ENCODE data around the gene NFATC1. TPM values are rescaled to one million over a fixed set of nuclear protein-coding genes. Genes with fewer than 3 reads are reported as not detected.

The NFATC1 gene
- total RNA-seq, 1 donor from 2014 or later, result 6.1 TPM

DNA sequence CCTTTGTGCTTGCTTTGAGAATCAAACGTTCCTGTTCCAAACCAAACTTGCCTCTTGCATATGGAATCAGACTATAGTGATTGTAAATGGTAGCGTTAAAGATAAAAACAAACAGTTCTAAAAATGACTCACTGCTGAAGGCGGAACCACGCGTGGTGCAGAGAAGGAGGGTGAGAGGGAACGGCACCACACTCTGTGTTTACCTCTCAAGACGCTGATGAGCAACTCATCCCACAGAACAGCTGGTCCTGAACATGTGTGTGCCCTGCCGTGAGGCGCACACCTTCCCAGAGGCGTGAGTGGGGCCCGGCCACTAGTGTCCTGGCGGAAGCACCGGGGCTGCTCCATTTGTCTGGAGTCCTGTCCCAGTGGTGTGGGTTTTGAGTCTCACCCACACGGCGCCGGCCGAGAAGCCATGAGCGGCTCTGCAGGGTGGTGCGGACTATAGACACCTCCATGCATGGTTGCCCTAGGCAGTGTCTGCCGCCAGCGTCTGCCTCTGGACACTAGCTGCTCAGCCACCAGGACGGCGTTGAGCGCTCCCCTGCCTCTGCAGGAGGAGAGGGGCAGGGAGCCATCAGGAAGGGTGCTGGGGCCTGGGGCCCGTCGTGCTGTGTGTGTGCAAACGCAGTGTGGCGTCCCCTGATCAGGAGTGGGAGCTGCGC lies 52.1 kb downstream of the NFATC1 start:
- no peak overlapping the region for H3K4me3 Mint-ChIP-seq
- TF ChIP-seq, protein P1, sequence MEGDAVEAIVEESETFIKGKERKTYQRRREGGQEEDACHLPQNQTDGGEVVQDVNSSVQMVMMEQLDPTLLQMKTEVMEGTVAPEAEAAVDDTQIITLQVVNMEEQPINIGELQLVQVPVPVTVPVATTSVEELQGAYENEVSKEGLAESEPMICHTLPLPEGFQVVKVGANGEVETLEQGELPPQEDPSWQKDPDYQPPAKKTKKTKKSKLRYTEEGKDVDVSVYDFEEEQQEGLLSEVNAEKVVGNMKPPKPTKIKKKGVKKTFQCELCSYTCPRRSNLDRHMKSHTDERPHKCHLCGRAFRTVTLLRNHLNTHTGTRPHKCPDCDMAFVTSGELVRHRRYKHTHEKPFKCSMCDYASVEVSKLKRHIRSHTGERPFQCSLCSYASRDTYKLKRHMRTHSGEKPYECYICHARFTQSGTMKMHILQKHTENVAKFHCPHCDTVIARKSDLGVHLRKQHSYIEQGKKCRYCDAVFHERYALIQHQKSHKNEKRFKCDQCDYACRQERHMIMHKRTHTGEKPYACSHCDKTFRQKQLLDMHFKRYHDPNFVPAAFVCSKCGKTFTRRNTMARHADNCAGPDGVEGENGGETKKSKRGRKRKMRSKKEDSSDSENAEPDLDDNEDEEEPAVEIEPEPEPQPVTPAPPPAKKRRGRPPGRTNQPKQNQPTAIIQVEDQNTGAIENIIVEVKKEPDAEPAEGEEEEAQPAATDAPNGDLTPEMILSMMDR (conservative IDR thresholded peaks at IDR 0.05), result no peak
- no peak for DNase-seq (ENCODE audit: extremely low spot score, unreplicated experiment)
- H3K4me1 Mint-ChIP-seq (ENCODE audit: unreplicated experiment), result peaks cover 30% of the 10 kb centered on the region
- H3K27me3 Mint-ChIP-seq, result no peaks in the 10 kb centered on the region
- H3K27ac Mint-ChIP-seq, result no peak overlapping the region
- H3K36me3 Mint-ChIP-seq, result no peaks in the 10 kb centered on the region
- H3K9me3 Mint-ChIP-seq, result no peaks in the 10 kb centered on the region

DNA sequence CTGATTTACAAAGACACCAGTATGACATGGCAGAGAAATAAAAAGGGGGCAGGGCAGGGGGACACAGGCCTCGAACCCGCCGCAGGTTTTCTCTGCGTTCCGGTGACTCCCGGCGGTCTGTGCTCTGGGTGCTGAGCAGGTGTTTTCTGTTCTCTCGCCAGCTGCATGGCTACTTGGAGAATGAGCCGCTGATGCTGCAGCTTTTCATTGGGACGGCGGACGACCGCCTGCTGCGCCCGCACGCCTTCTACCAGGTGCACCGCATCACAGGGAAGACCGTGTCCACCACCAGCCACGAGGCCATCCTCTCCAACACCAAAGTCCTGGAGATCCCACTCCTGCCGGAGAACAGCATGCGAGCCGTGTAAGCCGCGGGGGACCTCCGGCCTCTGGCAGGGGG lies 52.9 kb downstream of the NFATC1 start:
- Mint-ChIP-seq H3K4me1 (ENCODE audit: unreplicated experiment) (peaks cover 26% of the 10 kb centered on the region), H3K9me3 (no peaks in the 10 kb centered on the region), H3K4me3 (no peak overlapping the region), H3K36me3 (no peaks in the 10 kb centered on the region), H3K27ac (no peak overlapping the region), H3K27me3 (no peaks in the 10 kb centered on the region)
- DNase-seq (ENCODE audit: extremely low spot score, unreplicated experiment), result no peak
- TF ChIP-seq, protein P1 (conservative IDR thresholded peaks at IDR 0.05), result no peak

DNA sequence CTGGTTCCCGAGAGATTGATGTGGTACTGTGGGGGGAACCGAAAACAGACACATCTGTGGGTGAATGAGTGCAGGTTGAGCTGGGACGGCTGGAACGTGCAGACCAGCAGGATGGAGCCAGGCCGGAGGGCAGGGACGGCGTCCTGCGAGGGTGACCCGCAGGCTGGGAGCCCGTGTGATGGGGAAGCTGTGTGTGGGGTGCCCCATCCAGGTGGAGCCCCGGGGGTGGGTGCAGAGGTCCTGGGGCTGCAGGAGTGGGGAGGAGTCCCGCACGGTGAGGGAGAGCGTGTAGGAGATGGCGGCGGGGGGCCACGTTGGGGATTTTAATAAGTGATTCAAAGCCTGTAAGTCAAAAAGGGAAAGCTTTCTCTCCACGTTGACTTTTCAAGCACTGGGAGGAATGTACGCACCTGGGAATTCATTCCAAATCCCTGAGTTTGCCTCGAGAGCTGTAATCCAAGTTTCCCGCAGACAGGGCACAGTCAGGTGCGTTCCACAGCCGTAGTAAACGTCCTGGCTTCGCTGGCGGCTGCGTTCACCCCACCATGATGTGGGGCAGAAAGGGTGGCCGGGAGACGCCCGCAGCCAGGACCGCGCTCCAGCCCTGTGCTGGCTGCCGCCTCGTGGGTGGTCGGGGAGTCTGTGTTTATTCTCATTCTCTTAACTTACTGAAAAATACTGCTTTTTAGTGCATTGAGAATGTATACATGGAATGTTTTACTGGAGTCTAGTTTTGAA lies 54.0 kb downstream of the NFATC1 start:
- no peaks in the 10 kb centered on the region for H3K36me3 Mint-ChIP-seq
- TF ChIP-seq, protein P1 (conservative IDR thresholded peaks at IDR 0.05), result no peak
- no peak for DNase-seq (ENCODE audit: extremely low spot score, unreplicated experiment)
- no peak overlapping the region for H3K27ac Mint-ChIP-seq
- peaks cover 26% of the 10 kb centered on the region for H3K4me1 Mint-ChIP-seq (ENCODE audit: unreplicated experiment)
- H3K4me3 Mint-ChIP-seq, result no peak overlapping the region
- no peaks in the 10 kb centered on the region for H3K9me3 Mint-ChIP-seq
- no peaks in the 10 kb centered on the region for H3K27me3 Mint-ChIP-seq

DNA sequence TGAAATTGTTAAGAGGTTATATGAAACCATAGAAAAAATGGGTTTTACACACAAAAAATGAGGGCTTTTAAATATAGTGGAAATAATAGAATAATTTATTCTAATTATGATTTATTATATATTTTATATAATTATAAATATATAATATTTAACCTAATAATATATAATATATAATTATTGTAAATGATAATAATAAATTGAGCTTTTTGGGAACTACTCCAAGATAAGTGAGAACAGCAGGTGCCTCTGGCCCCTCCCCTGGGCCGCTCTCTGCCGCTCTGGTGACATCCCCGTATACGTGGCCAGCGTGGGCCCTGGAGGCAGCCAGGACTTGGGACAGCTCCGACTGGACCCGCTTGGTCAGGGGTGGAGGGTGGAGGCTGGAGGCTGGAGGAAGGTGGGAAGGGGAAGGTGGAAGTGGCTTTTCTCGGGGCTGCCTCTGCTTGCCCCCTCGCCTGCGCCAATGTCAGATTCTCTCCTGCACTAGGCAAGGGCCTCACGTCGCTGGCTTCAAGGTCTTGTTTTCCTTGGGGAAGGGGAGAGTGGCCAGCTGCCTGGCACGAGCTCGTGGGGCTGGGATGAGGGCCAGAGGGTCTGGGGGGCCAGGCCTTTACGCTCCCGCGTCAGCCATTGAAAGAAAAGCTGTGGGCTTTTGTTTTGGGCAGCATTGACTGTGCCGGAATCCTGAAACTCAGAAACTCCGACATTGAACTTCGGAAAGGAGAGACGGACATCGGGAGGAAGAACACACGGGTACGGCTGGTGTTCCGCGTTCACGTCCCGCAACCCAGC lies 54.8 kb downstream of the NFATC1 start:
- H3K9me3 Mint-ChIP-seq, result no peaks in the 10 kb centered on the region
- H3K36me3 Mint-ChIP-seq, result no peaks in the 10 kb centered on the region
- H3K4me3 Mint-ChIP-seq, result no peak overlapping the region
- TF ChIP-seq, protein P1 (conservative IDR thresholded peaks at IDR 0.05), result no peak
- peaks cover 20% of the 10 kb centered on the region for H3K4me1 Mint-ChIP-seq (ENCODE audit: unreplicated experiment)
- no peak overlapping the region for H3K27ac Mint-ChIP-seq
- DNase-seq (ENCODE audit: extremely low spot score, unreplicated experiment), result no peak
- H3K27me3 Mint-ChIP-seq, result no peaks in the 10 kb centered on the region

DNA sequence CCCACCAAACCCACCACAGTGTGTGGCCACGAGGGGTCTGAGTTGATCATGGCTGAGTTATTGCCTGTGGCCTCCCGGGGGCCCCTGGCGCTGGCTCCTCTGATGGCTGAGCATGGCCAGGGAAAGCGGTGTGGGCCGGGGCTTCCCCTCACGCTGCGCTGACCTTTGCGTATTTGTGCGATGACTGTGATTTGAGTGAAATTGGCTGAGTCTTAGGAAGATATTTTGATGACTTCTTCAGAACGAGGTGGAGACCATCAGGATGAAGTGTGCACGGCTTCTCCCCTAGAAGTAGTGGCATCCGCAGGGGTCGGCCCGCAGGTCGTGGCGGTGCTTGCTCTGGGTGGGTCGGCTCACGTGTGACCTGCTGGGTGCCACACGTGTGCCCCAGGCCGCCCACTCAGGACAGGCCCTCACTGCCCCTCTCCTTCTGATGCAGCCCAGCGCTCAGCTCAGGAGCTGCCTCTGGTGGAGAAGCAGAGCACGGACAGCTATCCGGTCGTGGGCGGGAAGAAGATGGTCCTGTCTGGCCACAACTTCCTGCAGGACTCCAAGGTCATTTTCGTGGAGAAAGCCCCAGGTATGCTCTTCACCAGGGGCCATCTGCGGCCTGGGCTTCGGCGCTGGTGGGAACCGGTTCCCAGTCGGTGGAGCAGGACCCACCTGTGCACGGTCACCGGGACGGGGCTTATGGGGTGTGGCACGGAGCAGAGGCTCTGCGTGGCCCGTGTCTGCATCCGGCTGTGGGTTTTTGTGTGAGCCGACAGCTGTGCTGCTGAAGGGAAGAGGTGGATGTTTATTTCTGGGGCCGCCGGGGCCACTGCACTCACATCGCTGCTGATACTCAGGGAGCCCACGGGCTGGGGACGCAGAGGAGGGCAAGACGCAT lies 55.8 kb downstream of the NFATC1 start:
- H3K27ac Mint-ChIP-seq, result no peak overlapping the region
- no peak for DNase-seq (ENCODE audit: extremely low spot score, unreplicated experiment)
- H3K27me3 Mint-ChIP-seq, result no peaks in the 10 kb centered on the region
- H3K9me3 Mint-ChIP-seq, result no peaks in the 10 kb centered on the region
- H3K36me3 Mint-ChIP-seq, result no peaks in the 10 kb centered on the region
- TF ChIP-seq, protein P1 (conservative IDR thresholded peaks at IDR 0.05), result peak; percentile 22
- H3K4me1 Mint-ChIP-seq (ENCODE audit: unreplicated experiment), result peaks cover 10% of the 10 kb centered on the region
- H3K4me3 Mint-ChIP-seq, result no peak overlapping the region

Data from type B pancreatic cell (in vitro differentiated cells).